Stimulated activated CD8-positive, alpha-beta memory T cell treated with anti-CD3 and anti-CD28 coated beads, Interleukin-12 subunit alpha, Interleukin-12 subunit beta, amount 100 ng/mL, for 24 hours (primary cell): ENCODE data around the gene TP73.

Source experiments
- DNase-seq: peaks from one replicate; pipeline ENCODE4 v3.0.0-alpha.2; 2020; ENCODE audit errors: extremely low read depth

TP73 gene

DNA sequence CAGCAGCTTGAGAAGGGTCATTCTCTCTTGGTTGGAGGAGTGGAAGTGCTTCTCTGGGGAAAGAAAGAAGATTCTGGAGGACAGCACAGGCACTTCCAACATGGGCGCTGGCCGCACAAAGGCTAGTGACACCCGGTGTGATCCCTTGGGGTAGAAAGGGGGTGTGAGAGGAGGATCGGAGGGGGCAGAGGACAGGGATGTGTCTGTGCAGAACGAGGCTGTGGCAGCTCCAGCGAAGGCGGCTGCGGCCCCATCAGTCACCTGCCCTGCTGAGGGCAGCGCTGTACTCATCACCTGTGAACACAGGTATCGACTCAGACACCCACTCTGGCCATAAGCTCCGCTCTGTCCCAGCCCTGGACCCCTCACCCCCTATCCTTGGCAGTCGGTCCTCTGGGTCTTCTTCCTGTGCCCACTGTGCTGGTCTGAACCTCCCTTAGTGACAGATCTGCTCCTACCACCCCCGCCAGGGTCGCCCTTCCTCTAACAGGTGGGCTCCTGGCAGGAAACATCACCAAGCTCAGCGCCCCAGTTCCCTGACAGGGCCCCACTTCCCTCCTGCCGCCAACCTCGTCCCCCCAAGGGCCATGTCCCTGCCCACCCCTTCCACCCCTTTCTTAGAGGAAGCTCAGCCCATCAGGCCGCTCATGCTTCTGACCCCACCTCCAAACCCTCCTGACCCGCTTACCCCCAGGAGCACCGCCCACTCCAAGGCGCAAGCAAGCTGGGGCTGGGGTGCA, 20.1 kb downstream of the TP73 start:
- no peak for DNase-seq

DNA sequence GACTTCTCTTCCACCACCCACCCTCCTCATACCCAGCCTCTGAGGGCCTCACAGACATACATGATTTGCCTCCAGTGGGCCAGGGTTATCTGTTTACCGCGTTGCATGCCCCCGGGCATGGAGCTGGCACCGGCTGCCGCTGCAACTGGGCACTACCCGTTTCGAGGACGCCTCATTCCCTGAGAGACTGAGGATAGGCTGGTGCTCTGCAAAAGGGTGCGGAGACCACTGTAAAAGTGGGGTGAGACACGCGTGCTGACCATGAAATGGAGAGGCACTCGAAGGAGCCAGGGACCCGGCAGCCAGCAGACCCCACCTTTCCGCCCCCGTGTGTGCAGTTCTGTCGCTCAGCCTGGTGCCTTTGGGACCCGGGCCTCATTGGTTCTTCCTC, 20.6 kb downstream of the TP73 start:
- no peak for DNase-seq

DNA sequence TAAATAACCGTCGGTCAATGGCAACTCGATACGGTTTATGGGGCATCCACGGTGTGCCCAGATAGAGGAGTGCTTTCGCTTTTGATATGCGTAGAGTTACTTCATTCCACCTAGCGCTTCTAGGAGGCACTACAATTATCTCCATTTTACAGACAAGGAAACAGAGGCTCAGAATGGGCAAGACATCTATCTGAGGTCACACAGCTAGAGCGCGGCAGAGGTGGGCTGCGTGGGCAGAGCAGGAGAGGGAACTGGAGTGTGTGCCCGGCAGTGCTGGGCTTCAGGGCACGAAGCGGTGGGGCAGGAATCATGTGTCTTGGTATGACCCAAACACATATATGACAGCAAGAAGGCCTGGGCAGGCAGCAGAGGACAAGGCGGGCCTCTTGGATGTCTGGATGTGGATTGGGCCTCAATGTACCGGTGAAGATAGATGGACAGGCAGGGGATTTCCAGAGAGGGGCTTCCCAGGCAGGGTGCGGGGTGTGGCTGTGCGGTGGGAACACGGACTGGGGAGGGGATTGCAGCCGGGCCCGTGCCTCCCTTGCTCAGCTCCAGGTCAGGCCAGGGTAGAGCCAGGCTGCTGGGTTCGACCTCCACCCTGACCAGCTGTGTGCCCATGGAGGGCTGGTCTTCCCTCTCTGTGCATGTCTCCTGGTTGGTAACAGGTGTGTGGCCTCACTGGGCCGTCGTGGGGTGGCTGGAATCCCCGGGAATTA, 21.2 kb downstream of the TP73 start:
- no peak for DNase-seq

DNA sequence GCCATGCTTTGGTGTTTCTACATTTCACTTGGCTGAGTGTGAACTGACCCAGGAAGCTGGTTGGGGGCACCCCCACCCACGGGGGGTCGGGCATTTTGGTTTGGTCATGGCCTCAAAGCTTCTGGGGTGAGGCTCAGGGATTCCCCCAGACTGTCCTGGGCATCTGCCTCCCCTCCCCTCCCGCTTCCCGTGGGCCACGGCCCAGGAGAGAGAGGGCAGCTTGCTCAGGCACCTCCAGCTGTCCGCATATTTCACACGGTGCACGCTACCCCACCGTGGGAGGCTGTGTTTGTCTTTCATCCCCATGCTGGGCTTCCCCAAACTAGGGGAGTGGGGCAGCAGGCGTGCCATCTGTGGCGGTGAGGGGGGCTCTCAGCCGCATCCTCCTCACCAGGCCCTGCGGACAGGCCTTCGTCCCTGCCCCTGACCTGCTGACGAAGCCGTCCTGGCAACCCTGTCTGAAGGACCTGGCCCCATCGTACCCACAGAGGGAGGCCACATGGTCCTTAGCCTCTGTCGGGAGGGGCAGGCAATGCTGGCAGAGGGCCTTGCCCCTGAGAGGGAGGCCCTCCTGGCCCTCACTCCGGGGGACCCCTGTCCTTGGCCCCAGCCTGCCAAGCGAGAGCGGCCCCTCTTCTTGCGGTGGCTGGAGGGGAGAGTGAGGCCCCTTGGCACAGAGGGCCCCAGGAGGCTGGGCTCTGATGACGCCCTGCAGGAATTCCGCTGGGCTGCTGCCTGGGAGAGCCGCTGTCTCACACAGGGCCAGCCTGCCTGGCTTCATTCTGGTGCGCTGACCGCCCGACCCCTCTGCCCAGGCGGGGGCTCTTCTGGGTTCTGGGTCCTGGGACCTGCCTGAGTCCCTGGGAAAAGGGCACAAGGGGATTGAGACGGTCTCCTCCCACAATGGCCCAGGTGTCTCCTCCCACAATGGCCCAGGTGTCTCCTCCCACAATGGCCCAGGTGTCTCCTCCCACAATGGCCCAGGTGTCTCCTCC, 22.1 kb downstream of the TP73 start:
- no peak for DNase-seq

DNA sequence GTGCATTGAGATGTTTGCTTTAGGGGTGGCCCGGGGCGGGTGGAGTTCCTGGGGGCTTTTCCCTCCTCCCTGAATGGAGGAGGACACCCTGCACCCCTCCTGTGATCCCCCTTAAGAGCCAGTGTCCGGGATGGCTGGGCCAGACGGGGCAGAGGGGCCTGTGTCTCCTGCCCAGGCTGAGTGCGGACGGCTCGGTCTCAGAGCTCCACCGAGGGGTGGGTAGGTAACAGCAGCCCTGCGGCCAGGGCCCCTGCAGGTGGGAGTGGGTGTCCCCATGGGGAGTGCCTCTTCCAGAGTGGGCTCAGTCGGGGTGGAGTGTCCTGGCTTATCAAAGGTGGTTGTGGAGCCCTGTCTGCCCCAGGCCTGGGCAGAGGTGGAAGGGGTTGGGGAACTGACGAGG, 23.1 kb downstream of the TP73 start:
- no peak for DNase-seq

DNA sequence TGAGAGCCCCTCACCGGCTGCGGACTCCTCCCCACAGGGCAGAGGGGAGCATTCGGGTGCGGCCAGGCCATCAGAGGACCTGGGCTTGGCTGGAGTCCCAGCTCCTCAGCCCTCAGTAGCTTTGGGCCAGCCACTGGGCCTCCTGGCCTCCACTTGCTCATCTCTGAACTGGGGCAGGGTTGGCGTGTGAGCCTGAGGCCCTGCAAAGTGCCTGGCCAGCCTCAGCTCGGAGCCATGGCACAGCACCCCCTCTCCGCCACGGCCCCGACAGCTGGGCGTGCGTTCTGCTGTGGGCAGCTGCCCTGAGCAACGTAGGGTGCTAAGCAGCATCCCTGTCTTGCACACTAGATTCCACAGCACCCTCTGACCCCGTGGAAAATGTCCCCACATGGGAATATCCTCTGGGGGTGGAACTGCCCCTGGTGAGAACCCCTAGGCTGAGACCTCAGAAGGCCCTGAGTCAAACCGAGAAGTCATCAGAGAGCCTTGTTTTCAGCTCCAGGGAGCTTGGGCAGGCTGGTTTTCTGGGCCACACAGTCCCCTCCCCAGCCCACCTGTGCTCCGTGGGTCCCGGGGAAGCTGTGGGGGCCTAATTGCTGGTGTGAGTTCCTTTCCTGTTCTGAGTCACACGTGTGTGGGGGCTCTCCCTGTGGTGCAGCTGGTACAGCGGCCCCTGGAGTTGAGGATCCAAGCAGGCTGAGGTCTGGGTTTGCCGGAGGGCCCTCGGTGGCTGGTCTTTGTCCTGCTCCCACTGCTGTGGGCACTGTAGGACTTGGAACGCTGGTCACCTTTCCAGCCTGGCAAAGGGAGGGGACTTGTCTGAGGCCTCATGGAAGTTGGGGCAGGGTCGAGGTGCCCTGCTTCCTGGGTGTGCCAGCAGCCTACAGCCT, 24.5 kb downstream of the TP73 start:
- DNase-seq = no peak

DNA sequence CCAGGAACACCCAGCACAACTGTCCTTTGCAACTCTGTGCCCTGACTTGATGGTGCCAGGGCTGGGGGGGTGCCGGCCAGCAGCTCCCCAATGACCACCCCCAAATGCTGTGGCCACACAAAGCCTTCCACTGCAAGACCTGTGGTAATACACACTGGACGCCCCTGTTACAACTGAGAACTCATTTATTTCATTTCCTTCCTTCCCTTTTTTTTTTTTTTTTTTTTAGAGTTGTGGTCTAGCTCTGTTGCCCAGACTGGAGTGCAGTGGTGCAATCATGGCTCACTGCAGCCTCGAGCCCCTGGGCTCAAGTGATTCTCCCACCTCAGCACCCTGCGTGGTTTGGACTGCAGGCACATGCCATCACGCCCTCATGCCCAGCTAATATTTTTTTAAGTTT, 25.2 kb downstream of the TP73 start:
- no peak for DNase-seq

DNA sequence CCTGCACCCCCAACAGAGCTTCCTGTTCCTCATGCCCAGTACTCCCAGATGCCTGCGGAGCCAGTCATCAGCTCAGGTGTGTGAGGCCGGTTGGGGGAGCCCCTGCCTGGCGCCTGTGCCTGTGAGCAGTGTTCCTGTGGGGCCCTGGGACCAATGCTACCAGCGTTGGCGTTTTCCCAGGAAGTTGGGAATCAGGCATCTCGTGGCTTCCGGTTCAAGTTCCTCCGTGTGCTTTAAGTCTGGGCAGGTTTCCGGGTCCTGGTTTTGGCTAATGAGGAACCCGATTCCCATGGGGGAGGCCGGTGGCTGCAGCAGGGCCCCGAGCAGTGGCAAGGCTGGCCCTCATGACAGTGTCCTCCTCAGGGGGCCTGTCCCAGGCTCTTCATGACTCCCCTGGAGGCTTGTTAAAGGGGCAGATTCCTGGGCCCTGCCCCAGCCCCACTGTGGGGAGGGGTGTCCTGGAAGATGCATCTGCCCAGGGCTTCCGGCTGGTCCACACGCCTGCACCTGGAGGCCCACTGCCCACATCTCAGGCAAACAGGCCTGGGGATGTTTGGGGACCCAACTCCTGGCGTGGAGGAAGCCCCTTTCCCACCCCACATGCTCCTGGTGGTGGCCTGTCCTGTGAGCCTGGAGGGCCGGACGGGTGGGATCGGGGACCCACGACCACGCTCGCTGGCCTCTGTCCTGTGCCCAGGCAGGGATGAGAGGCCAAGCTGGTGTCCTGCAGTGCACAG, 26.2 kb downstream of the TP73 start:
- DNase-seq = no peak

DNA sequence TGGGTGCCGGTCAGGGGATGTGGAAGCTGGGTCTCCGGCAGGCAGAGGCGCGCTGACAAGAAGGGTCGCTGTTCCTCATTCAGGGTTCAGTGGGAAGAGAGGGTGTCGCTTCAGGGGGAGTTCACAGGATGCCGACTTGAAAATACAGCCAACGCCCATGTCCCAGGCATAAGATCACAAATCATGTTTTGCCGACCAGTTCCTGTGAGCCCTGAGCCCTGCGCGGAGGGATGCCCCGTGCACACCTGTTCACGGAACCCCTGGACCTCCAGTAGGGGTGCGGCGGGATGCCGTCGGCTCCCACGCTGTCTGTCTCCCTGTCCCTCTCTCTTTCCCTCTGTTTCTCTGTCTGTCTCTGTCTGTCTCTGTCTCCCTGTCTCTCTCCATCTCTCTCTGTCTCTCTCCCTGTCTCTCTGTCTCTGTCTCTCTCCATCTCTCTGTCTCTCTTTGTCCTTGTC, 26.8 kb downstream of the TP73 start:
- DNase-seq = no peak

DNA sequence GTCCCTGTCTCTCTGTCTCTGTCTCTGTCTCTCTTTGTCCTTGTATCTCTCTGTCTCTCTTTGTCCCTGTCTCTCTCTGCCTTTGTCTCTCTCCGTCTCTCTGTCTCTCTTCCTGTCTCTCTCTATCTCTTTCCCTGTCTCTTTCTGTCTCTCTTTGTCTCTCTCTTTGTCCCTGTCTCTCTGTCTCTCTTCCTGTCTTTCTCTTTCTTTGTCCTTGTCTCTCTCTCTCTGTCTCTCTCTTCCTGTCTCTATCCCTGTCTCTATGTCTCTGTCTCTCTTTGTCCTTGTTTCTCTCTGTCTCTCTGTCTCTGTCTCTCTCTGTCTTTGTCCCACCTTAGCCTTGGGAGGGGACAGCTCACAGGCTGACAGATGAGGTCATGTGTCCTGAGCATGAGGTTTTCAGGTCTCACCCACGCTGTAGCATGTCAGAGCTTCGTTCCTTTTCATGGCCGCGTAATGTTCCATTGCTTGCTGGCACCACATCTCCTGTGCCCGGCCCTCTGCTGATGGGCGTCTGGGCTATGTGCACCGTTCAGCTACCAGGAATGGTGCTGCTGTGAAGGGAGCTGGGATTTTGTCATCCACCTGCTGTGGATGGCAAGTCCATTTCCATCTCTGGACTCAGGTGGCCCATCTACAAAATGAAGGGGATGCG, 27.6 kb downstream of the TP73 start:
- no peak for DNase-seq

DNA sequence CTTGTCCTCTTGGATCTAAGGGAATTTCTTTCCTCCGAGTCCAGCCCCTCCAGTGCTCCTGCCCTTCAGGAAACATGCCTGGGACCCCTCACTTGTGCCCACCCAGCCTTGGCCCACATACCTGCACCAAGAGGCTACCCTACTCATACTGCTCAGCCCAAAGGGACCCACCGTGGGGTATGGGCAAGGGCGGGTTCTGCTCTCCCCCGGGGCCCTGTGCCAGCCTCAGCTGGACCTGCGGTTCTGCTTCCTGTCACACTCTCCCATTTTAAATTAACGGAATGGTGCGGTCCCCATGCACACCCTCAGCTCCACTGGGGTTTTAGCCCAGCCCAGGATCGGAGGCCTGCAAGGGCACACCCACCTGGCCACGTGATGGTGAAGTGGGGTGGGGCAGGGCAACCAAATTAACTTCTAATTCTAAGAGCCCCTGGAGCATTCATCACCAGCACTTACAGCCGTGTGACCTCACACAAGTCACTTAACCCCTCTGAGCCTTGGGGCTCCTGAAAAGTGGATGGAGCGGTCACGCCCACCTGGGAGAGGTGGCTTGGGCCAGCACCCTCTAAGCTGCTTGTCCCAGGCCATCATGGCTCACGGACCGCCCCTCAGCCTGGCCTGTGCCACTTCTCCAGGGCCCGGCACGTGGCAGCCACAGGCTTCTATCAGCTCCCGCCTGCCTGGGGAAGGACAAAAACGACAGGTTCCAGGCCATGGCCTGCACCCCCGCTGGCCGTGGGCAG, 28.3 kb downstream of the TP73 start:
- DNase-seq = no peak

DNA sequence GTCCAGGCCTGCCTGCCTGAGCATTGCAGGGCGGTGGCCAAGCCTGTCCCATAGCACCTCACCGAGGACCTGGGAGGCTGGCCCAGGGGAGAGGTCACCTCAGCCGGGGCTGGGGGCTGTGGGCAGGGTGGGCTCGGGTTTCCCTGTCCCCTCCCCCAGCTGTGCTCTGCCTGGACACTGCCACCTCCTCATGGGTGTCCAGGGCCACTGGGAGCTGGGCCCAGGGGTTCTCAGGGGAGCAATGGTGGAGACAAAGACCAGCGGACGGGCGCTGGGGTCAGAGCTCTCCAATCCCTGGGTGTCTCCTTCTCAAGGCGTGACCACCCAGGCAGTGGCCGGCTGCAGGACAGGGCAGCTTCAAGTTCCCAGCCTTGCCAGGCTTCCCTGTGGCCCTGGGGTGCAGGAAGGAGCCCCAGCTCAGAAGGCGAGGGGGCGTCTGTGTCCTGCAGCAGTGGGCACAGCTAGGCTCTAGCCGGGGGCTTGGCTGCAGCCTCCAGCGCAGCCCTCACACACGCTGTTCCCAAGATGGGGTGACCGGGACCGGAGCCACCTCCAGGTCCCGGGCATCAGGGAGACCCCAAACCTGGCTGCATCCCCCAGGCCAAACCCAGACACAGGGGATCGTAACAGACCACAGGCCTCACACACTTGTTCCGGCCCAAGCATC, 29.0 kb downstream of the TP73 start:
- DNase-seq = no peak

DNA sequence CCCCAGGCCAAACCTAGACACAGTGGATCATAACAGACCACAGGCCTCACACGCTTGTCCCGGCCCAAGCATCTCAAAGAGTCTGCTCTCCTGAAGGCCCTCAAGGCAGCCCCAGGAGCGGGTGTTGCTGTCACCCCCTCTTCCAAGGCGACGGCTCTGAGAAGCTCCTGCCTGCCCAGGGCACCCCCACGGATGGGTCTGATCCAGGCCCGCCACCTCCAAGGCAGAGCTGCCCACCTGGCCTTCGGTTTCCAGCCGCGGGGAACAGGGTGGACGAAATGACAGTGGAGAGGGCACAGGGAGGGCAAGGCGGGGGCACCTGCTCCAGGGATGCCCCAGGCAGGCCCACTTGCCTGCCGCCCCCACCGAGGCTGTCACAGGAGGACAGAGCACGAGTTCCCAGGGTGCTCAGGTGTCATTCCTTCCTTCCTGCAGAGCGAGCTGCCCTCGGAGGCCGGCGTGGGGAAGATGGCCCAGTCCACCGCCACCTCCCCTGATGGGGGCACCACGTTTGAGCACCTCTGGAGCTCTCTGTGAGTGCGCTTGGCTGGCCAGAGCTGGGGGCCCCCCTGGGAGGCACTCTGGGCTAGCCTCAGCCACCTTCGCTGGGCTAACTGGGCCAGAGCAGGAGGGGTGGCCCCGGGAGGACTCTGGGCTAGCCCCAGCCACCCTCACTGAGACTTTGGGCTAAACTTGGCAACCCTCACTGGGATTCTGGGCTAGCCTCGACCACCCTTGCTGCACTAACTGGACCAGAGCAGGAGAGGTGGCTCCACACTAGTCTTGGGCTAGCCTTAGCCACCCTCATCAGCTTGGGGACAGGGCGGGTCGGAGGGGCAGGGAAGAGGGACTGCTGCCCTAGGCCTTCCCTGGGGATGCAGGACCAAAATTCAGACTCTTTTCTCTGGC, 29.8 kb downstream of the TP73 start:
- no peak for DNase-seq

DNA sequence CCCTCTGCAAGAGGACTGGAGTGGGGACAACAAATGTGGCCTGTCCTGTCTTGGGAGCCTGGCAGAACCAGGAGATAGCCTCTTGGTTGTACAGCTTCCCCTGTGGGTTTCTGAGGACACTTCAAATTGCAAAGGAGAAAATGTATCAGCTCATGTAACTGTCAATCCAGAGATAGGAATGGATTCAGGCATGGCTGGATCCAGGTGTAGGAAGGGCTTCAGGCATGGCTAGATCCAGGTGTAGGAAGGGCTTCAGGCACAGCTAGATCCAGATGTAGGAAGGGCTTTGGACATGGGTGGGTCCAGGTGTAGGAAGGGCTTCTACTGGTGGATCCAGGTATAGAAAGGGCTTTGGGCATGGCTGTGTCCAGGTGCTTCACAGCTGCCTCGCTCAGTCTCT, 30.9 kb downstream of the TP73 start:
- no peak for DNase-seq

DNA sequence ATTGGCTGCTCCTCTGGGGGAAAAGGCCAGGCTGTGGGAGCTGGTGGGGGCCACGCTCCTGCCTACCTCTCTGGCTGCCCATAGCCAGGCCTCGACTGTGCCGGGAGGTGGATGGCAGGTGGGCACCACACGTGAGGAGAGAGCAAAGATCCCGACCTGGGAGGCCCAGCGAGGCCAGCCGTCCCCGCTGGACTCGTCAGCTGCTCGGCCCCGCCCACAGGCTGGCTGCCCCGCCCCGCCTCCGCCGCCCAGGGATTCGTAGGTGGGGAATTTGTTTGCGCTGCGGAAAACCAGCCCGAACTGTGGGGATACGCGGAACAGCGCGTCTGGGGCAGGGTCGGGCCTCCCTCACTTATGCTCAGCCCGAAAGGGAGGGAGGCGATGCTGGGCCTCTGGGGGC, 31.7 kb downstream of the TP73 start:
- DNase-seq = no peak

DNA sequence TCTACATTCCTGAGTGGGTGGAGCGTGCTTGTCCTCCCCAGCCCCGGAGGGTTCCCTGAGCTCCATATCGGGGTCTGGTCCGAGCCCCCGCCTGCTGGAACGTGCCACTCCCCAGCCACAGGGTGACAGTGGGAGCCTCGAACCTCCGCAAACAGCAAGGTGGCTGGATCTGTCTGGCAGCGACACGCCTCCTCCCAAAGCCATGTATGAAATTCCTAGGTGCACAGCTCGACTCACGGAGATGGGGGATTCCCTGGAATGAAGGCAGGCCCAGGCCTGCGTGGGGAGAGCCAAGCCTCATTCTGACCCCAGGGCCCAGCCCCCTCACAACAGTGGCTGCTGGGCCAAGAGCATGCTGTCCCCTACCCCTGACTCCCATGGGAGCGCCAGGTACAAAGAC, 32.9 kb downstream of the TP73 start:
- DNase-seq = no peak

DNA sequence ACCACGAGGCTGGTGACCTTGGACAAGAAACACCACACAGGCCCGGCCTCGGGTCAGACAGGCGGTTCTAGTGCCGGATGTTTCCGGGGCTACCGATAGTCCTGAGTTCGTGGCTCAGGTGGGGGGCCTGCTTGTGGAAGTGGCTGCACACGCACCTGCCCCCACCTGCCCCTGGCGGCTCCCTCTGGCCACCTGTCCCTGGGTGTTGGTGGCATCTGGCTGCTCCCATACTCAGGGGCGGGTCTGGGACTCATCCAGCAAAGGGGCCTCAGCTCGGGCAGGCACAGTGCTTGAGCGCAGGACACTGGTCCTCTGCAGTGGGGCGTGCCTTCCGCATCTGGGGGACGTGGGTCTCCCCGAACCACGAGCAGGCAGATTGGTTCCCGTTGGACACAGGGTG, 33.6 kb downstream of the TP73 start:
- DNase-seq = no peak

DNA sequence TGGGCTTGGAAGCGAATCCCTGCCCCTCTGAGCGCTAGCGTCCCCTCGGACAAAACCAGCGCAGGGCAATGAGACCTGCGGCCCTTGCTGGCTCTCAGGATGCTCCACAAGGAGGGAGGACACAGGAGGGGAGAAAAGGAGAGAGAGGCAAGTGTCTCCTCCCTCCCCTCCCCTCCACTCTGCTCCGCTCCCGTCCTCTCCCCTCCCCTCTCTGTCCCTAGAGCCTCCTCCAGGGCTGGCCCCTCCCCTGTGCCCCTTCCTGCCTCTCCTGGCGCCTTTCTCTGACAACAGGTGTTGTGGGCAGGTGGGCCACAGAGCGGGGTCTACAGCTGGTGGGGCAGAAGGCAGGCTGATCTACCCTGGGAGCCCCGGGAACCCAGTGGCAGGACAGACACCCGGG, 35.2 kb downstream of the TP73 start:
- DNase-seq = no peak
